Myometrial cell (primary cell): Measurements from ENCODE around the gene SPNS2. TPM values are rescaled to one million over a fixed set of nuclear protein-coding genes. Genes with fewer than 3 reads are reported as not detected.

ENCODE experiments used
- total RNA-seq: library from RNA; depleted of rRNA; stranded (reverse); fragments of >200 nt; gene quantifications from 2 replicates; pipeline ENCODE4 v1.2.3, GENCODE V29; 2015

Gene SPNS2
- total RNA-seq: 0.18 TPM in 1 of 2 replicates, not detected in the other

GRCh38 chr17:4498461-4499397 lies at the start of gene SPNS2:
Gene SPNS2, plus strand, starts transcription at chr17:4498881. Its CDS starts 167 bp downstream, at chr17:4499048.

DNA sequence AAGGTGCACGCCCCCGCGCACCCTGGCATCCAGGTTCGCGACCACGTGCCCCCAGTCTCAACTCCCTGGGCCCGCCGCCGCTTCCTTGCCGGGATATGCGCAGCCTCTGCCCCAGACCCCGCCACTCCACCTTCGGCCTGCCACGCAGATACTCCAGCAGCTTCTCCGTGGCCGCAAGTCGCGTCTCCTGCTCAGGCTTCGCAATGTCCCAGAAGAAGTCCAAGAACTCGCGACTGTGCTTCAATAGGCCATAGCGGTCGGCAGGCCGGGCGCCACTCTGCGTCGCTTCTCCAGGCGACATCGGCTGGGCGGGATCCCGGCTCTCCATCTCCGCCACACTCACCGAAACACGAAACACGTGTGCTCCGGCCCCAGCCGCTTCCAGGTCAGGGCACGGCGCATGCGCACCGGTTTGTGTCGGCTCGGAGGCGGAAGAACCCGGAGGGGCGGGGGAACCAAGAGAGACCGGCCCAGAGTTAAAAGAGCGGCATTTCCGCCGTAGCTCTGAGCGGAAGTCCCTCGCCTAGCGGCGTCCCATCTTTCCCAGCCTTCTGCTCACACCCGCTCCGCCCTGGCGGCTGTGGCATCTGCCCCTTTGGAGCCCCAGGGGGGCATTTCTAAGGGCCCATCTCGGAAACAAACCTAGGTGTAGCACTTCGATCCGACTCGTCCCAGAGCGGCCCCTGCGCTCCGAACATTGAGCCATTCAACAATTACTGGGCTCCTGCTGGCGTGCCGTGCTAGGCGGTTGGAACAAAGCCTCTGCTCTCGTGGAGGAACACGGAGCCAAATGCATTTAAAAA lies 56.5 kb downstream of the SPNS2 start, which contains the start of gene MYBBP1A:
TSS of gene MYBBP1A (minus strand) at position 388 of the 803 bp plus-strand sequence. CDS start at position 328, 60 bp downstream.

GRCh38 chr17:4560421-4560820 lies 61.7 kb downstream of the SPNS2 start, which contains the start of gene GGT6:
Gene GGT6, minus strand, starts transcription at chr17:4560577. Its CDS starts 56 bp downstream, at chr17:4560521.

DNA sequence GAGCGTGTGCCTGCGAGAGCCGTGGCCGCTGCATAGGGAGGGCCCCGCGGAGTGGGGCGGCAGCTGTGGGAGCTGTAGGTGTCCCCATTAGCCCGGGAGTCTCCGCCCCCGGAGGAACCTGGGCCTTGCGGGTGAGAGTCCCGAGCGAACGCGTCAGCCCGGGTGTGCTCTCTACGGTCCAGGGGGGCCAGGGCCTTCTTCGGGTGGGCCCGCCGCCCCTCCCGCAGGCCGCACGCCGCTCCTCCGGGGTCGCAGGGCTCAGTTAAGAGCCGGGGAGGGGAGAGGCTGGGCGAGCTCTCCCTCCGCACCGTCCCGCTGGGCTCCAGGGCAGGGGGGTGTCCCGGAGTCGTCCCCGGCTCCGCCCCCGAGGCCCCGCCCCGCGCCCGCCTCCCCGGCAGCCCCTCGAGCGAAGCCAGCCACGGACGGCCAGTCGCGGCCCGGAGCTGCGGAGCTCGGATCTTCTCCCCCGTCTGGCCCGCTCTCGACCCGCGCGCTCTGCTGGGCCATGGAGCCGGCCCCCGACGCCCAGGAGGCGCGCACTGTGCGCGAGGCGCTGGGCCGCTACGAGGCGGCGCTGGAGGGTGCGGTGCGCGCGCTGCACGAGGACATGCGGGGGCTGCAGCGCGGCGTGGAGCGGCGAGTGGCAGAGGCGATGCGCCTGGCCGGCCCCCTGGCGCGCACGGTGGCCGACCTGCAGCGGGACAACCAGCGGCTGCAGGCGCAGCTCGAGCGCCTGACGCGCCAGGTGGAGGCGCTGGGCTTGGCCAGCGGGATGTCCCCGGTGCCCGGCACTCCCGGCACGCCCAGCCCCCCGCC lies 85.6 kb downstream of the SPNS2 start, which contains the start of gene SMTNL2:
TSS of gene SMTNL2 (plus strand) at position 429 of the 816 bp plus-strand sequence. CDS start at position 506, 77 bp downstream.

Other genes with a start within 250 kb of the SPNS2 start
- 11.0 and 17.5 TPM in 2 replicates for gene ANKFY1, start 234.9 kb upstream of the SPNS2 start, total RNA-seq
- 24.5 and 32.8 TPM in 2 replicates for gene UBE2G1, start 132.2 kb upstream of the SPNS2 start, total RNA-seq
- not detected in 2 replicates for gene SPNS3, start 64.9 kb upstream of the SPNS2 start, total RNA-seq
- gene MYBBP1A, start 56.5 kb downstream of the SPNS2 start, total RNA-seq: 61.7 and 62.7 TPM in 2 replicates
- gene GGT6, start 61.7 kb downstream of the SPNS2 start, total RNA-seq: not detected in 2 replicates
- not detected in 2 replicates for gene SMTNL2, start 85.6 kb downstream of the SPNS2 start, total RNA-seq
- gene ALOX15, start 142.8 kb downstream of the SPNS2 start, total RNA-seq: not detected in 2 replicates
- gene PELP1, start 205.3 kb downstream of the SPNS2 start, total RNA-seq: 22.5 and 25.9 TPM in 2 replicates
- gene ARRB2, start 211.8 kb downstream of the SPNS2 start, total RNA-seq: 12.9 and 14.4 TPM in 2 replicates
- 31.5 and 34.9 TPM in 2 replicates for gene MED11, start 232.5 kb downstream of the SPNS2 start, total RNA-seq
- gene ZMYND15, start 241.0 kb downstream of the SPNS2 start, total RNA-seq: 0.29 TPM in 1 of 2 replicates, not detected in the other
- gene CXCL16, start 241.0 kb downstream of the SPNS2 start, total RNA-seq: 1.2 and 1.7 TPM in 2 replicates